Caco-2 (cell line): Measurements from ENCODE around the gene SGCA. TPM values are rescaled to one million over a fixed set of nuclear protein-coding genes. Genes with fewer than 3 reads are reported as not detected.
A peak's percentile ranks its signal among the peaks of the same experiment; 100 is the strongest.

Experiments used
- BruUV-seq: library from RNA; stranded (reverse); fragments of 400-500 nt; replicated peaks from 2 replicates; lab custom pipeline; 2021; lab: Mats Ljungman, UMichigan
- CTCF ChIA-PET: fragments of 300-600 bp; sonication (Branson Sonifier 250); formaldehyde crosslinking; loops from one replicate; lab custom pipeline; 2022; ENCODE audit warnings: antibody characterized with exemption; lab: Charles Lee
- POLR2A ChIA-PET: fragments of 300-600 bp; sonication (Branson Sonifier 250); formaldehyde crosslinking; loops from one replicate; lab custom pipeline; 2022; ENCODE audit warnings: antibody characterized with exemption; lab: Charles Lee
- DNase-seq, 2 experiments: peaks; one replicate each; pipeline versions ENCODE4 v3.0.0 to v3.0.0-alpha.2; 2020 to 2022
- H3K27me3 ChIP-seq: replicated peaks from 2 replicates; pipeline ENCODE4 v1.6.0; 2011; ENCODE audit warnings: low read length; ENCODE audit not compliant: control insufficient read depth, insufficient read depth
- H3K36me3 ChIP-seq: 2 replicates; pipeline ENCODE4 v1.5.1; 2011; ENCODE audit warnings: low read length; ENCODE audit not compliant: control insufficient read depth, insufficient read depth
- H3K4me1 ChIP-seq: fragments of 250-450 bp; sonication (Bioruptor Pico); 2 replicates; pipeline ENCODE4 v1.5.1; 2020; ENCODE audit warnings: mild to moderate bottlenecking
- H3K4me3 ChIP-seq: 2 replicates; pipeline ENCODE4 v1.5.1; 2011; ENCODE audit warnings: low read depth, mild to moderate bottlenecking, control low read depth, low read length
- H3K9me3 ChIP-seq: fragments of 250-450 bp; sonication (Bioruptor Pico); 2 replicates; pipeline ENCODE4 v1.5.1; 2020; ENCODE audit warnings: mild to moderate bottlenecking, moderate library complexity
- H3K27ac Mint-ChIP-seq: one replicate; pipeline ENCODE4 v1.8.0; 2022; ENCODE audit warnings: mixed read lengths; ENCODE audit not compliant: unreplicated experiment
- H3K27me3 Mint-ChIP-seq: one replicate; pipeline ENCODE4 v1.8.0; 2022; ENCODE audit warnings: mixed read lengths; ENCODE audit not compliant: insufficient read depth, unreplicated experiment
- H3K36me3 Mint-ChIP-seq: one replicate; pipeline ENCODE4 v1.8.0; 2022; ENCODE audit warnings: mild to moderate bottlenecking, mixed read lengths; ENCODE audit not compliant: insufficient read depth, unreplicated experiment
- H3K4me1 Mint-ChIP-seq: one replicate; pipeline ENCODE4 v1.8.0; 2022; ENCODE audit warnings: low read depth, mixed read lengths; ENCODE audit not compliant: unreplicated experiment
- H3K4me3 Mint-ChIP-seq: one replicate; pipeline ENCODE4 v1.8.0; 2022; ENCODE audit warnings: mild to moderate bottlenecking, moderate library complexity, mixed read lengths; ENCODE audit not compliant: unreplicated experiment
- H3K9me3 Mint-ChIP-seq: one replicate; pipeline ENCODE4 v1.8.0; 2022; ENCODE audit warnings: mixed read lengths; ENCODE audit not compliant: unreplicated experiment
- intact Hi-C: fragments of 100-400 bp; cut with micrococcal nuclease; formaldehyde crosslinking; loops from one replicate; pipeline ENCODE4 v1.10.0; 2022; ENCODE audit not compliant: unreplicated experiment
- total RNA-seq: library from RNA; stranded (reverse); gene quantifications from 2 replicates; pipeline ENCODE4 v1.2.3, GENCODE V29; 2022
- TF ChIP-seq, protein P1 (sequence below), 2 experiments: fragments of 200-600 bp in 1 of 2; IDR thresholded peaks; 1 replicate in 1 of 2; 2 replicates in 1 of 2; pipeline versions ENCODE4 v1.5.1 to v1.8.0; 2011 to 2022; ENCODE audit warnings: antibody characterized with exemption in 1 of 2, control low read depth in 1 of 2, inconsistent platforms in 1 of 2, low read depth in 1 of 2, low read length in 1 of 2, mild to moderate bottlenecking in 1 of 2, moderate library complexity in 1 of 2; ENCODE audit not compliant: insufficient read depth in 1 of 2, severe bottlenecking in 1 of 2, unreplicated experiment in 1 of 2

The SGCA gene
- total RNA-seq, 1 experiment from 2014 or later, result not detected

DNA sequence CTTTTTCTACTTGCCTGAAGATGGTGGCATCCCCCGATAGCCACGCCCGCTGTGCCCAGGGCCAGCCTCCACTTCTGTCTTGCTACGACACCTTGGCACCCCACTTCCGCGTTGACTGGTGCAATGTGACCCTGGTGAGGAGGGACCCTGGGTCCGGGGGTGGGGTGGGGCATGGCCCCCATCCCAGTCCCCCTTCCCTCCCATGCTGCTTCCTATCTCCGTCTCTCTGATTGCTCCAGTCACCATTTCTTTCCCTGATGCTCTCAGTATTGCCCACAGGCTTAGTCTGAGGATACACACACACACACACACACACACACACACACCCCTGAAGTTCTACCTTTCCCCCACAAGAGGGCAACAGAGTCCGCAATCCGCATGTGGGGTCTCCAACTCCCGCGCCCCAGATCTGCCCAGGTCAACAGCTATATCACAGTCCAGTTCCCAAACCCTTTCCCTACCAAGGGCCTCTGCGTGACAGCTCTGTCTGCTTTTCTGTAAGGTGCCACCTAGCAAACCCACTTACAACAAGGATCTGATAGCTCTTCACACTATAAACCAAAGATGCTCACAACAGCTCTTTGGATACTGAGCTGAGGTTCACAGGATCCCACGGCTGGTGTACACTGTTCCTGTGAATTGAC, 3.4 kb downstream of the SGCA start:
- no peak overlapping the region for H3K27ac Mint-ChIP-seq
- intact Hi-C loops, result loop anchor here (1.0 kb wide), 2 partner anchors 29 to 128 kb away; no protein-coding TSS in a partner anchor
- no peak overlapping the region for H3K4me3 ChIP-seq
- H3K4me1 Mint-ChIP-seq, result peaks cover 7% of the 10 kb centered on the region
- TF ChIP-seq, protein P1, sequence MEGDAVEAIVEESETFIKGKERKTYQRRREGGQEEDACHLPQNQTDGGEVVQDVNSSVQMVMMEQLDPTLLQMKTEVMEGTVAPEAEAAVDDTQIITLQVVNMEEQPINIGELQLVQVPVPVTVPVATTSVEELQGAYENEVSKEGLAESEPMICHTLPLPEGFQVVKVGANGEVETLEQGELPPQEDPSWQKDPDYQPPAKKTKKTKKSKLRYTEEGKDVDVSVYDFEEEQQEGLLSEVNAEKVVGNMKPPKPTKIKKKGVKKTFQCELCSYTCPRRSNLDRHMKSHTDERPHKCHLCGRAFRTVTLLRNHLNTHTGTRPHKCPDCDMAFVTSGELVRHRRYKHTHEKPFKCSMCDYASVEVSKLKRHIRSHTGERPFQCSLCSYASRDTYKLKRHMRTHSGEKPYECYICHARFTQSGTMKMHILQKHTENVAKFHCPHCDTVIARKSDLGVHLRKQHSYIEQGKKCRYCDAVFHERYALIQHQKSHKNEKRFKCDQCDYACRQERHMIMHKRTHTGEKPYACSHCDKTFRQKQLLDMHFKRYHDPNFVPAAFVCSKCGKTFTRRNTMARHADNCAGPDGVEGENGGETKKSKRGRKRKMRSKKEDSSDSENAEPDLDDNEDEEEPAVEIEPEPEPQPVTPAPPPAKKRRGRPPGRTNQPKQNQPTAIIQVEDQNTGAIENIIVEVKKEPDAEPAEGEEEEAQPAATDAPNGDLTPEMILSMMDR (IDR thresholded peaks at IDR 0.05; ENCODE audit: insufficient read depth in 1 of 2, low read depth in 1 of 2, low read length in 1 of 2, severe bottlenecking in 1 of 2, unreplicated experiment in 1 of 2), result peak; percentile 98 to 100
- H3K36me3 ChIP-seq, result no peaks in the 10 kb centered on the region
- H3K9me3 Mint-ChIP-seq, result no peaks in the 10 kb centered on the region
- H3K4me3 Mint-ChIP-seq, result no peak overlapping the region
- CTCF ChIA-PET, result interaction anchor here (0.6 to 2.8 kb wide), 40 partner anchors 9 to 599 kb away, joined by 3 to 99 read pairs (median 4); partner anchors contain the start of genes CACNA1G, LRRC59, TAC4 and TMEM92
- no peaks in the 10 kb centered on the region for H3K27me3 Mint-ChIP-seq
- H3K9me3 ChIP-seq, result no peaks in the 10 kb centered on the region
- DNase-seq, result peak; percentile 88
- no peaks in the 10 kb centered on the region for H3K36me3 Mint-ChIP-seq
- peaks cover 3% of the 10 kb centered on the region; the same call in 1 of the 2 replicates for H3K4me1 ChIP-seq
- no TSS peak for BruUV-seq
- H3K27me3 ChIP-seq, result no peaks in the 10 kb centered on the region
- POLR2A ChIA-PET, result interaction anchor here (1.0 kb wide), 1 partner anchor 31 kb away, joined by 3 read pairs; no protein-coding TSS in a partner anchor

DNA sequence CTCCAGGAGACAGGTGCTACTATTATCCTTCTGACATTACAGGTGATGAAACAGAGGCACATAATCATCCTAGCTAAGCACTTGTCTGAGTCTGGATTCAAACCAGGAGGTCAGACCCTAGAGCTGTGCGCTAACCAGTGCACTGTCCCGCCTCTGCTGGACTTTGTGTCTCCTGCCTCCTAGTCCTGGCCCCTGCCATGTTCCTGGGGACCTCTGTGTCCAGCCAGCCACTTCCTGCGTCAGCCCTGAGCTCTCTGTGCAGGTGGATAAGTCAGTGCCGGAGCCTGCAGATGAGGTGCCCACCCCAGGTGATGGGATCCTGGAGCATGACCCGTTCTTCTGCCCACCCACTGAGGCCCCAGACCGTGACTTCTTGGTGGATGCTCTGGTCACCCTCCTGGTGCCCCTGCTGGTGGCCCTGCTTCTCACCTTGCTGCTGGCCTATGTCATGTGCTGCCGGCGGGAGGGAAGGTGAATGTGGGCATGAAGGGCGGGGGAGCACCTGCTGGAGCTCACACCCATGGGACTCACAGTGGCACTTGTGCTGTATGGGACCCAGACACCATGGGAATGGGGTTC, 4.2 kb downstream of the SGCA start:
- H3K27ac Mint-ChIP-seq, result no peak overlapping the region
- POLR2A ChIA-PET, result interaction anchor here (1.0 kb wide), 1 partner anchor 30 kb away, joined by 3 read pairs; no protein-coding TSS in a partner anchor
- peaks cover 7% of the 10 kb centered on the region for H3K4me1 Mint-ChIP-seq
- TF ChIP-seq, protein P1 (IDR thresholded peaks at IDR 0.05; ENCODE audit: insufficient read depth in 1 of 2, low read depth in 1 of 2, low read length in 1 of 2, severe bottlenecking in 1 of 2, unreplicated experiment in 1 of 2), result no peak
- no peak for DNase-seq
- intact Hi-C loops, result loop anchor here (1.0 kb wide), 2 partner anchors 28 to 127 kb away; no protein-coding TSS in a partner anchor
- H3K27me3 ChIP-seq, result no peaks in the 10 kb centered on the region
- peaks cover 2% of the 10 kb centered on the region for H3K4me1 ChIP-seq
- H3K9me3 ChIP-seq, result no peaks in the 10 kb centered on the region
- no TSS peak for BruUV-seq
- no peaks in the 10 kb centered on the region for H3K9me3 Mint-ChIP-seq
- CTCF ChIA-PET, result interaction anchor here (0.6 to 2.8 kb wide), 43 partner anchors 8 to 600 kb away, joined by 3 to 99 read pairs (median 4); partner anchors contain the start of genes CACNA1G, LRRC59, TAC4 and TMEM92
- H3K4me3 Mint-ChIP-seq, result no peak overlapping the region
- H3K36me3 ChIP-seq, result no peaks in the 10 kb centered on the region
- no peak overlapping the region for H3K4me3 ChIP-seq
- no peaks in the 10 kb centered on the region for H3K27me3 Mint-ChIP-seq
- no peaks in the 10 kb centered on the region for H3K36me3 Mint-ChIP-seq

DNA sequence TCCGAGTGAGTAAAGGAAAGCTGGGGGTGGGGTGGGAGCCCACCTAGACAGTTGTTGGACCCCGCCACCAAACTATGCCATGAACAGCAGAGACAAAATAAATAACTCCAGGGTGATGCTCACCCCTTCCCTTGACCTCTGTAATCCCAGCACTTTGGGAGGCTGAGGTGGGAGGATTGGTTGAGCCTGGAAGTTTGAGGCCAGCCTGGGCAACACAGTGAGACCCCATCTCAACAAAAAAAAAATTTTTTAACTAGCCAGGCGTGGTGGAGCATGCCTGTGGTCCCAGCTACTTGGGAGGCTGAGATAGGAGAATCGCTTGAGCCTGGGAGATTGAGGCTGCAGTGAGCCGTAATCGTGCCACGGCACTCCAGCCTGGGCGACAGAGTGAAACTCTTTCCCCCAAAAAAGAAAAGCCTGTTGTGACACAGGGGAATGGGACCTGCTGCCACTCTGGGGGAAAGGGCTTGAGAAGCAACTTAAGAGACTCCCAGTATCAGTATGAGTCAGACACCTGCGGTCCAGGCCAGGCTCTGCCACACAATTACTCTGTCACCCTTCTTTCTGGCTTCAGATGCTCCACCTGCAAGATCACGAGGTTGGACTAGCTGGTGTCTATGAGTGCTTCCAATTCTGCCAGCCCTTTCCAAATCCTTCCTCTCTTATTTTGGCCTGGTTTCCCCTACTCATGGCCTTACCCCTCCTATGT, 5.0 kb downstream of the SGCA start:
- peaks cover 10% of the 10 kb centered on the region for H3K4me1 ChIP-seq
- POLR2A ChIA-PET, result no interaction called here
- Mint-ChIP-seq H3K4me1 (peaks cover 12% of the 10 kb centered on the region), H3K27ac (no peak overlapping the region), H3K9me3 (no peaks in the 10 kb centered on the region), H3K4me3 (no peak overlapping the region), H3K27me3 (no peaks in the 10 kb centered on the region), H3K36me3 (no peaks in the 10 kb centered on the region)
- no peak for DNase-seq
- CTCF ChIA-PET, result interaction anchor here (1.0 to 2.8 kb wide), 7 partner anchors 19 to 218 kb away, joined by 3 to 54 read pairs (median 9); partner anchors contain the start of gene TMEM92
- intact Hi-C loops, result no loop called here
- H3K36me3 ChIP-seq, result no peaks in the 10 kb centered on the region
- no peaks in the 10 kb centered on the region for H3K9me3 ChIP-seq
- BruUV-seq, result no TSS peak
- no peak overlapping the region for H3K4me3 ChIP-seq
- TF ChIP-seq, protein P1 (IDR thresholded peaks at IDR 0.05; ENCODE audit: insufficient read depth in 1 of 2, low read depth in 1 of 2, low read length in 1 of 2, severe bottlenecking in 1 of 2, unreplicated experiment in 1 of 2), result no peak
- no peaks in the 10 kb centered on the region for H3K27me3 ChIP-seq
